GM19397 (cell line): ENCODE measurements around the gene KCTD12.
"Not testable (repeated sequence)": the region's sequence is repeated elsewhere in the genome, so short reads cannot be mapped to it uniquely, and the experiment has no call there.

ENCODE experiments used
- ATAC-seq: cut with Tn5 transposase; IDR thresholded peaks from one replicate; pipeline ENCODE4 v1.9.1; 2021; ENCODE audit warnings: mild to moderate bottlenecking, moderate library complexity; ENCODE audit not compliant: unreplicated experiment

KCTD12 gene

GRCh38 chr13:76886292-76887075 lies at the start of gene KCTD12:
KCTD12 (minus strand) TSS chr13:76886405; CDS start chr13:76886148, 257 bp downstream.
- peak; percentile 73 for ATAC-seq

GRCh38 chr13:76934671-76935070 lies 48.5 kb upstream of the KCTD12 start:
- no peak for ATAC-seq

GRCh38 chr13:76932076-76932475 lies 45.9 kb upstream of the KCTD12 start:
- no peak for ATAC-seq

DNA sequence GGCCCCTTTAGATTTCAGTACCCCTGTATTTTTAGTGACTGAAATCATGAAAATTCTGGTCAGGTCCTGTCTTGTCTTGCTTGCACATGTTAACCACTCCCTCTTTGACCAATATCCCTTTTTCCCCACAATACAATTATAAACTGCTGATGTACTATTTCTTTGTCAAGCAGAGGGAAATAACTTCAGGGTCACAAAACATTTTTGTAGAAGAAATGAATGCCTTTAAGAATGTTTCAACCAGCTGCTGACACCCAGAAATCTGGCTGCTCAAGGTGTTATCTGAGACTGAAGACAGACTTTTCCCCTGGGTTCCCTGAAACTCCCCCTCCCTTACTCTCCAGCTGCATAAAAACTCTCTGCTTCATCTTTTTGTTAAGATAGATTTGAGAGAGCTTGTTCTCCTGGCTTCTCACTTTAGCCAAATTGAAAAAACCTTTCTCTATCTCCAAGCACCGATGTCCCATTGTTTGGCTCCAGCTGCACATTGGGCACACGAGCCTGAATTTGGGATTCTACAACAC lies 43.7 kb upstream of the KCTD12 start:
- ATAC-seq, result no peak

- ATAC-seq, result no peak
Measured at GRCh38 chr13:76929320-76929719, 43.1 kb upstream of the KCTD12 start.

DNA sequence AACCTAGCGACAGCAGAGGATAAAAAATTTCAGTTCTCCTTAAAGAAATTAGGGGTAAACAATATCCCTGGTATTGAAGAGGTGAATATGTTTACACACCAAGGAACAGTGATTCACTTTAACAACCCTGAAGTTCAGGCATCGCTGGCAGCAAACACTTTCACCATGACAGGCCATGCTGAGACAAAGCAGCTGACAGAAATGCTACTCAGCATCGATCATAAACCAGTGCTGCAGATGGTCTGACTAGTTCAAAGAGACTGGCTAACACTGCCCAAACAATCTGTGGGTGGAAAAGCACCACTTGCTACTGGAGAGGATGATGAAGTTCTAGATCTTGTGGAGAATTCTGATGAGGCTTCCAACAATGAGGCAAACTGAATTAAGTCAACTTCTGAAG lies 42.3 kb upstream of the KCTD12 start:
- ATAC-seq, result no peak

DNA sequence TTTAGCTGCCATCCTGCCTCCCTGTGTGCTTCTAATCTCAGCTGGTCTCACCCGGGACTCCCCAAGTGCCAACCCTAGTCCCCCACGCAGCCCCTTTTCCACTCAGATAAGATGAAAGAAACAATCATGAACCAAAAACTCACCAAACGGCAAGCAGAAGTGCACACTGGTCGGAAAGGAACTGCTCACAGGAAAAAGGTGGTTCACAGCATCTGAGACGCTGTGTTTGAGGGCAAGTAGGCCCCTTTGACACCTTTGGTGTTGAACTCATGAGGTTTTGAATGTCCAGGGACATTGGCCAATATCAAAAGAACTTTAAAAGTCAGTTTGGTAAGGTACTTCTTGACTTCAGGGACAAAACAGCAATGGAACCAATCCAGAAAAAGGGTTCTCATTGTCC lies 41.8 kb upstream of the KCTD12 start:
- no peak for ATAC-seq

DNA sequence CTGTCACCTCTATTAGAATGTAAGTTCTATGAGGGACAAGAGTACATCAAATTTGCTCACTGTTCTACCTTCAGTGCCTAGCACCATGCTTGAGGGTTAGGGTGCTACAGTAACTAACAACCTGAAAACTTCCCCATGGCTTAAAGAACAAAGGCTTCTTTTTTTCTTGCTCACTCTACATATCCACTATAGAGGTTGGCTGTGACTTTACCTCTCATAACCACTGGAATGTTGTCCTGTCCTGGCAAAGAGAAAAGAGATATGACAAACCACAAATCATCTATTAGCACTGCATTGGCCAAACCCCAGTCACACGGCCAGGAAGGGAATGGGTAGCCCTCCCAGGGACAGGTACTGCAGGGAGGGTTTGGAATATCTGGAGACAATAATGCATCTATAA lies 38.9 kb upstream of the KCTD12 start:
- ATAC-seq, result no peak

GRCh38 chr13:76921516-76921915 lies 35.3 kb upstream of the KCTD12 start:
- no peak for ATAC-seq

- ATAC-seq, result not testable (repeated sequence)
Measured at GRCh38 chr13:76917755-76918481, 31.7 kb upstream of the KCTD12 start.

DNA sequence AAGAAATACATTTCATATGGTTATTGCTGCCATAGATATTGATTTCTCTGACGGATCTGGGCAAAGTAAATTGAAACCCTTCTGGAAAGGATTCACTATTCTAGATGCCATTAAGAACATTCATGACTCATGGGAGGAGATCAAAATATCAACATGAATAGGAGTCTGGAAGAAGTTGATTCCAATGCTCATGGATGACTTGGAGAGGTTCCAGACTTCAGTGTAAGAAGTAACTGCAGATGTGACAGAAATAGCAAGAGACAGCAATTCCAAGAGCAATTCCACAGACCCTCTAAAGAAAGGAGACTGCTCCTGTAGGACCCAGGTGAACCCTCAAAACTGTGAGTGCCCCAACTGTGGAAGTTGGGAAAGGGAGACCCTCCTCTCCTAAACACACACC lies 30.9 kb upstream of the KCTD12 start:
- ATAC-seq, result no peak

GRCh38 chr13:76913898-76914297 lies 27.7 kb upstream of the KCTD12 start:
- ATAC-seq, result no peak

DNA sequence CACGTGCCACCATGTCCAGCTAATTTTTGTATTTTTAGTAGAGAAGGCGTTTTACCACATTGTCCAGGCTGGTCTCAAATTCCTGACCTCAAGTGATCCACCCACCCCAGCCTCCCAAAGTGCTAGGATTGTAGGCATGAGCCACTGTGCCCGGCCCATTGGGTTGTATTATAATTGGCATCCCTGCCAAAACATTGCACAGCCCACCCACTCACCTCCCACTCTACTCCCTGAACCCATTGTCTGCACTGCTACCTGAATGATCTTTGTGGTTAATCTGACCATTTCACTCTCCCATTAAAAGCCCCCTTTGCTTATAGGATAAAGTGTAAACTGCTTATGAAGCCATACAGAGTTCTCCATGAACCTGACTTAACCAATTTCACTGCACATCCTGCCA lies 26.3 kb upstream of the KCTD12 start:
- no peak for ATAC-seq

DNA sequence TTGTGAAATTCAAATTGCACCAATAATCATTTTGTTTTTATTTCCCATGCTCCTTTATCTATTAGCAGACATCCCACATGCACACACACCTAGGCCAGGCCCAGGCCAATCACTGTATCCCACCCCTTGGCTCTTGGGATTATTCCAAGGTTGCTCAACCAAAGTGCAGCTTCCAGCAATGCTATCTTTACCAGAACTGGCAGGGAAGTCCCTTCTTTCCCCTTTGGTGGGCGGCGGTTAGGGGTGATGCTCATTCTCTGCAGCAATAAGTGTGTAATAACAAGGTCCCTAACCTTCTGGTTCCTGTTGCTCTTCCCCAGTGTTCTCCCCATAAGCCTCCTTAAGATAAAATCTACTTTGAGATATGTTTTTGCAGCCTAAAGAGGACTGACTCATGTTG lies 18.3 kb upstream of the KCTD12 start:
- ATAC-seq, result no peak

GRCh38 chr13:76903544-76904162 lies 17.4 kb upstream of the KCTD12 start:
- peak; percentile 93 for ATAC-seq

DNA sequence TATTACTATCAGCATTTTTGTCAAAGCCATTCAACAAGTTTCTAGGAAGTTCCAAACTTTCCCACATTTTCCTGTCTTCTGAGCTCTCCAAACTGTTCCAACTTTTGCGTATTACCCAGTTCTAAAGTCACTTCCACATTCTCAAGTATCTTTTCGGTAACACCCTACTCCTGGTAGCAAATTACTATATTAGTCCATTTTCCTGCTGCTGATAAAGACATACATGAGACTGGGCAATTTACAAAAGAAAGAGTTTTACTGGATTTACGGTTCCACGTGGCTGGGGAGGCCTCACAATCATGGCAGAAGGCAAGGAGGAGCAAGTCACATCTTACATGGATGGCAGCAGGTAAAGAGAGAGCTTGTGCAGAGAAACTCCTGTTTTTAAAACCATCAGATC lies 12.9 kb upstream of the KCTD12 start:
- ATAC-seq, result not testable (repeated sequence)

GRCh38 chr13:76897171-76897570 lies 11.0 kb upstream of the KCTD12 start:
- ATAC-seq, result not testable (repeated sequence)

GRCh38 chr13:76894401-76895110 lies 8.4 kb upstream of the KCTD12 start:
- peak; percentile 45 for ATAC-seq

- peak; percentile 56 for ATAC-seq
Measured at GRCh38 chr13:76892488-76892887, 6.3 kb upstream of the KCTD12 start.

DNA sequence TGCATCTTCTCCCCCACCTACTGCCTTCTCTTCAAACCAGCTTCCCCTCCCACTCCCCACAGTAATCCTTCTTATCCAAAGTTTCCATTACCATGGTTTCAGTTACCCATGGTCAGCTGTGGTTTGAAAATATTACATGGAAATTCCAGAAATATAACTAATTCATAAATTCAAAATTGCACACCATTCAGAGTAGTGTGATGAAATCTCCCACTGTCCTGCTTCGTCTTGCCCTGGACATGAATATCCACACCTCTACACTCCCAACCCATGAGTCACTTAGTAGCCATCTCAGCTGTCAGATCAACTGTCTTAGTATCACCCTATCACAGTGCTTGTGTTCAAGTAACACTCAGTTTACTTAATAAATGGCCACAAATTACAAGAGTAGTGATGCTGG lies 3.8 kb upstream of the KCTD12 start:
- no peak for ATAC-seq

DNA sequence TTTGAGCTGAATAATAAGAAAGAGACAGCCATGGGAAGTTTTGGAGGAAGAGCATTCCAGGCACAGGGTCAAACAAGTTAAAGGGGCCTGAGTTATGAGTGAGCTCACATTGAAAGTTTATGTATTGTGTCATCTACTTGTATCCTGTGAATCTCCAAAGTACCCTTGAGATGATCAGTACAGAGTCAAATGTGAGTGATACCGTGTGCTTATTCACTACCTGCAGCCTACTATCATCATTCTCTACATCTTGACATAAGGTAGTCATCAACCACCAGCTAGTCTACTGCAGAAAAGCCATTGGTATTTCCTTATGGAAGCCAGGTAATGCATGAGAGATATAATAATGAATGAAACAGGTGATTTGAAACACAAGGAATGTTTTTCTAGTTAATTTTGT lies 3.0 kb upstream of the KCTD12 start:
- no peak for ATAC-seq
